HEK293 (cell line): Measurements from ENCODE around the gene PPP2R2B.

Experiments used
- CTCF ChIA-PET: fragments of 350-600 bp; formaldehyde crosslinking; extraction: SDS; loops from one replicate; lab custom pipeline; 2021; ENCODE audit warnings: antibody characterized with exemption; lab: Yijun Ruan, JAX
- POLR2A ChIA-PET: fragments of 300-600 bp; formaldehyde crosslinking; extraction: SDS; loops from one replicate; lab custom pipeline; 2020; ENCODE audit warnings: antibody characterized with exemption, inconsistent platforms; lab: Yijun Ruan, JAX
- H3K27ac ChIP-seq: fragments of 200-500 bp; sonication (Bioruptor generic); 2 replicates; pipeline ENCODE4 v1.5.1; 2014; ENCODE audit warnings: low read depth, low read length, control low read depth, inconsistent platforms; ENCODE audit errors: extremely low read depth
- H3K36me3 ChIP-seq, 2 experiments: fragments of 200-500 bp in 1 of 2; sonication (Bioruptor generic) in 1 of 2; 1 replicate in 1 of 2; 2 replicates in 1 of 2; pipeline ENCODE4 v1.5.1; 2014 to 2017; ENCODE audit warnings: inconsistent platforms in 2 of 2, low read length in 2 of 2; ENCODE audit not compliant: control insufficient read depth in 2 of 2, insufficient read depth in 1 of 2
- H3K4me1 ChIP-seq: fragments of 200-500 bp; sonication (Bioruptor generic); 2 replicates; pipeline ENCODE4 v1.5.1; 2014; ENCODE audit warnings: mild to moderate bottlenecking, low read length, inconsistent platforms; ENCODE audit not compliant: control insufficient read depth, insufficient read depth
- H3K4me3 ChIP-seq: 2 replicates; pipeline ENCODE4 v1.5.1; 2011; ENCODE audit warnings: low read depth, mild to moderate bottlenecking, control low read depth, low read length, moderate library complexity
- H3K9me3 ChIP-seq: fragments of 200-500 bp; sonication (Bioruptor generic); 2 replicates; pipeline ENCODE4 v1.5.1; 2014; ENCODE audit warnings: low read depth, low read length, inconsistent platforms; ENCODE audit not compliant: control insufficient read depth, insufficient read depth
- GFI1B ChIP-seq: fragments of 450-650 bp; formaldehyde crosslinking; IDR thresholded peaks from 2 replicates; pipeline ENCODE4 v1.5.1; 2016; ENCODE audit warnings: missing biosample characterization, missing genetic modification characterization
- GLI4 ChIP-seq: fragments of 450-650 bp; formaldehyde crosslinking; IDR thresholded peaks from 2 replicates; pipeline ENCODE4 v1.5.1; 2016; ENCODE audit warnings: missing biosample characterization, missing genetic modification characterization
- KLF7 ChIP-seq: fragments of 450-650 bp; formaldehyde crosslinking; IDR thresholded peaks from 2 replicates; pipeline ENCODE4 v1.5.1; 2016; ENCODE audit warnings: missing biosample characterization, missing genetic modification characterization, borderline replicate concordance
- MEIS1 ChIP-seq: sonication (generic); formaldehyde crosslinking; IDR thresholded peaks from 2 replicates; pipeline ENCODE4 v1.8.1; 2022; ENCODE audit warnings: missing genetic modification reagents, mild to moderate bottlenecking, borderline replicate concordance
- SCRT2 ChIP-seq: fragments of 450-650 bp; formaldehyde crosslinking; IDR thresholded peaks from 2 replicates; pipeline ENCODE4 v1.5.1; 2016; ENCODE audit warnings: missing biosample characterization, missing genetic modification characterization
- SETDB1 ChIP-seq: IDR thresholded peaks from one replicate; pipeline ENCODE4 v1.6.1; 2017; ENCODE audit warnings: mild to moderate bottlenecking, low read length, moderate library complexity, mixed read lengths; ENCODE audit not compliant: insufficient read length
- ZBTB20 ChIP-seq: fragments of 450-650 bp; formaldehyde crosslinking; IDR thresholded peaks from 2 replicates; pipeline ENCODE4 v1.5.1; 2016; ENCODE audit warnings: missing biosample characterization, missing genetic modification characterization
- ZBTB7A ChIP-seq: fragments of 450-650 bp; formaldehyde crosslinking; IDR thresholded peaks from 2 replicates; pipeline ENCODE4 v1.5.1; 2016; ENCODE audit warnings: low read depth, missing biosample characterization, missing genetic modification characterization
- ZNF354C ChIP-seq: fragments of 450-650 bp; formaldehyde crosslinking; IDR thresholded peaks from 2 replicates; pipeline ENCODE4 v1.5.1; 2016; ENCODE audit warnings: missing biosample characterization, missing genetic modification characterization, low read depth, borderline replicate concordance
- ZNF416 ChIP-seq: fragments of 450-650 bp; formaldehyde crosslinking; IDR thresholded peaks from 2 replicates; pipeline ENCODE4 v1.5.1; 2016; ENCODE audit warnings: missing biosample characterization, missing genetic modification characterization
- ZNF473 ChIP-seq: fragments of 450-650 bp; formaldehyde crosslinking; IDR thresholded peaks from 2 replicates; pipeline ENCODE4 v1.5.1; 2017; ENCODE audit warnings: missing biosample characterization, missing genetic modification characterization
- ZNF501 ChIP-seq: fragments of 450-650 bp; formaldehyde crosslinking; IDR thresholded peaks from 2 replicates; pipeline ENCODE4 v1.5.1; 2016; ENCODE audit warnings: missing biosample characterization, missing genetic modification characterization
- ZNF560 ChIP-seq: fragments of 450-650 bp; formaldehyde crosslinking; IDR thresholded peaks from 2 replicates; pipeline ENCODE4 v1.5.1; 2017; ENCODE audit warnings: missing biosample characterization, missing genetic modification characterization, borderline replicate concordance
- ZNF600 ChIP-seq: fragments of 450-650 bp; formaldehyde crosslinking; IDR thresholded peaks from 2 replicates; pipeline ENCODE4 v1.5.1; 2016; ENCODE audit warnings: missing biosample characterization, missing genetic modification characterization
- ZNF623 ChIP-seq: fragments of 450-650 bp; formaldehyde crosslinking; IDR thresholded peaks from 2 replicates; pipeline ENCODE4 v1.5.1; 2016; ENCODE audit warnings: missing biosample characterization, missing genetic modification characterization
- ZNF843 ChIP-seq: fragments of 450-650 bp; formaldehyde crosslinking; IDR thresholded peaks from 2 replicates; pipeline ENCODE4 v1.5.1; 2016; ENCODE audit warnings: missing biosample characterization, missing genetic modification characterization
- ZXDB ChIP-seq: fragments of 450-650 bp; formaldehyde crosslinking; IDR thresholded peaks from 2 replicates; pipeline ENCODE4 v1.5.1; 2016; ENCODE audit warnings: missing biosample characterization, missing genetic modification characterization
- TF ChIP-seq, protein P1 (sequence below): IDR thresholded peaks from 2 replicates; pipeline ENCODE4 v1.6.1; 2011; ENCODE audit warnings: mild to moderate bottlenecking, low read depth, low read length, borderline replicate concordance
- TF ChIP-seq, protein P2 (sequence below): fragments of 450-650 bp; formaldehyde crosslinking; IDR thresholded peaks from 2 replicates; pipeline ENCODE4 v1.5.1; 2016; ENCODE audit warnings: missing biosample characterization, missing genetic modification characterization
- TF ChIP-seq, protein P3 (sequence below): fragments of 450-650 bp; formaldehyde crosslinking; IDR thresholded peaks from 2 replicates; pipeline ENCODE4 v1.5.1; 2017; ENCODE audit warnings: missing biosample characterization, missing genetic modification characterization
- TF ChIP-seq, protein P4 (sequence below): fragments of 450-650 bp; formaldehyde crosslinking; IDR thresholded peaks from 2 replicates; pipeline ENCODE4 v1.5.1; 2016; ENCODE audit warnings: missing biosample characterization, missing genetic modification characterization

PPP2R2B gene

DNA sequence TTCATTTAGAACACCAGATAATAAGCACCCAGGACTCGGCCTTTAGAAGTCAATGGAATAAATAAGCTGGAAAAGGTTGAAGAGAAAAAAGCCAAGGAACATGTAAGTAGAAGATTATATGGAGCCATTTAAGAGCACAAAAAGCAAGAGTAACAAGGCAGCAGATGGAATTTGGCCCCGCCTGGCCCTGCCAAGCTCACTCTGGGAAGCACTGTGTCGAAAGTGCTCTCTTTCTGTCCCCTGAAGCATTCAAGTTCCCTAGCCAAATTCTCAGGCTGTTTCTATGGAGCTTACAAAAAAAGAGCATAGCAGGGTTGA, 289.6 kb downstream of the PPP2R2B start:
- no peak overlapping the region for H3K4me3 ChIP-seq
- no peaks in the 10 kb centered on the region for H3K9me3 ChIP-seq
- no peak overlapping the region for H3K27ac ChIP-seq
- TF ChIP-seq ZNF354C (no peak), ZNF416 (tag by site-specific recombination) (no peak), ZNF843 (tag by site-specific recombination) (no peak), MEIS1 (CRISPR knock-in tag) (no peak), ZBTB20 (tag by site-specific recombination) (no peak), ZNF600 (no peak), GFI1B (tag by site-specific recombination) (no peak), ZNF623 (tag by site-specific recombination) (no peak), KLF7 (tag by site-specific recombination) (no peak)
- TF ChIP-seq, protein P1, sequence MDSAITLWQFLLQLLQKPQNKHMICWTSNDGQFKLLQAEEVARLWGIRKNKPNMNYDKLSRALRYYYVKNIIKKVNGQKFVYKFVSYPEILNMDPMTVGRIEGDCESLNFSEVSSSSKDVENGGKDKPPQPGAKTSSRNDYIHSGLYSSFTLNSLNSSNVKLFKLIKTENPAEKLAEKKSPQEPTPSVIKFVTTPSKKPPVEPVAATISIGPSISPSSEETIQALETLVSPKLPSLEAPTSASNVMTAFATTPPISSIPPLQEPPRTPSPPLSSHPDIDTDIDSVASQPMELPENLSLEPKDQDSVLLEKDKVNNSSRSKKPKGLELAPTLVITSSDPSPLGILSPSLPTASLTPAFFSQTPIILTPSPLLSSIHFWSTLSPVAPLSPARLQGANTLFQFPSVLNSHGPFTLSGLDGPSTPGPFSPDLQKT: no peak
- TF ChIP-seq, protein P2, sequence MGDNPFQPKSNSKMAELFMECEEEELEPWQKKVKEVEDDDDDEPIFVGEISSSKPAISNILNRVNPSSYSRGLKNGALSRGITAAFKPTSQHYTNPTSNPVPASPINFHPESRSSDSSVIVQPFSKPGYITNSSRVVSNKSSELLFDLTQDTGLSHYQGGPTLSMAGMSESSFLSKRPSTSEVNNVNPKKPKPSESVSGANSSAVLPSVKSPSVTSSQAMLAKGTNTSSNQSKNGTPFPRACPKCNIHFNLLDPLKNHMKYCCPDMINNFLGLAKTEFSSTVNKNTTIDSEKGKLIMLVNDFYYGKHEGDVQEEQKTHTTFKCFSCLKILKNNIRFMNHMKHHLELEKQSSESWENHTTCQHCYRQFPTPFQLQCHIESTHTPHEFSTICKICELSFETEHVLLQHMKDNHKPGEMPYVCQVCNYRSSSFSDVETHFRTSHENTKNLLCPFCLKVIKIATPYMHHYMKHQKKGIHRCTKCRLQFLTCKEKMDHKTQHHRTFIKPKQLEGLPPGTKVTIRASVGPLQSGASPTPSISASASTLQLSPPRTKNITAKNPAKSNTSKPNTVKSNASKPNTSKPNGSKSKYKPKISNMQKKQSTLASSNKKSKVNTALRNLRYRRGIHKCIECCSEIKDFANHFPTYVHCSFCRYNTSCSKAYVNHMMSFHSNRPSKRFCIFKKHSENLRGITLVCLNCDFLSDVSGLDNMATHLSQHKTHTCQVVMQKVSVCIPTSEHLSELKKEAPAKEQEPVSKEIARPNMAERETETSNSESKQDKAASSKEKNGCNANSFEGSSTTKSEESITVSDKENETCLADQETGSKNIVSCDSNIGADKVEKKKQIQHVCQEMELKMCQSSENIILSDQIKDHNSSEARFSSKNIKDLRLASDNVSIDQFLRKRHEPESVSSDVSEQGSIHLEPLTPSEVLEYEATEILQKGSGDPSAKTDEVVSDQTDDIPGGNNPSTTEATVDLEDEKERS (tag by site-specific recombination): no peak
- TF ChIP-seq, protein P3, sequence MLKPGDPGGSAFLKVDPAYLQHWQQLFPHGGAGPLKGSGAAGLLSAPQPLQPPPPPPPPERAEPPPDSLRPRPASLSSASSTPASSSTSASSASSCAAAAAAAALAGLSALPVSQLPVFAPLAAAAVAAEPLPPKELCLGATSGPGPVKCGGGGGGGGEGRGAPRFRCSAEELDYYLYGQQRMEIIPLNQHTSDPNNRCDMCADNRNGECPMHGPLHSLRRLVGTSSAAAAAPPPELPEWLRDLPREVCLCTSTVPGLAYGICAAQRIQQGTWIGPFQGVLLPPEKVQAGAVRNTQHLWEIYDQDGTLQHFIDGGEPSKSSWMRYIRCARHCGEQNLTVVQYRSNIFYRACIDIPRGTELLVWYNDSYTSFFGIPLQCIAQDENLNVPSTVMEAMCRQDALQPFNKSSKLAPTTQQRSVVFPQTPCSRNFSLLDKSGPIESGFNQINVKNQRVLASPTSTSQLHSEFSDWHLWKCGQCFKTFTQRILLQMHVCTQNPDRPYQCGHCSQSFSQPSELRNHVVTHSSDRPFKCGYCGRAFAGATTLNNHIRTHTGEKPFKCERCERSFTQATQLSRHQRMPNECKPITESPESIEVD: no peak
- no peaks in the 10 kb centered on the region for H3K36me3 ChIP-seq
- ChIA-PET POLR2A (no interaction called here), CTCF (interaction anchor here (0.7 to 1.5 kb wide), 4 partner anchors 23 to 443 kb away, joined by 3 to 5 read pairs (median 4); no protein-coding TSS in a partner anchor)
- H3K4me1 ChIP-seq: no peaks in the 10 kb centered on the region

DNA sequence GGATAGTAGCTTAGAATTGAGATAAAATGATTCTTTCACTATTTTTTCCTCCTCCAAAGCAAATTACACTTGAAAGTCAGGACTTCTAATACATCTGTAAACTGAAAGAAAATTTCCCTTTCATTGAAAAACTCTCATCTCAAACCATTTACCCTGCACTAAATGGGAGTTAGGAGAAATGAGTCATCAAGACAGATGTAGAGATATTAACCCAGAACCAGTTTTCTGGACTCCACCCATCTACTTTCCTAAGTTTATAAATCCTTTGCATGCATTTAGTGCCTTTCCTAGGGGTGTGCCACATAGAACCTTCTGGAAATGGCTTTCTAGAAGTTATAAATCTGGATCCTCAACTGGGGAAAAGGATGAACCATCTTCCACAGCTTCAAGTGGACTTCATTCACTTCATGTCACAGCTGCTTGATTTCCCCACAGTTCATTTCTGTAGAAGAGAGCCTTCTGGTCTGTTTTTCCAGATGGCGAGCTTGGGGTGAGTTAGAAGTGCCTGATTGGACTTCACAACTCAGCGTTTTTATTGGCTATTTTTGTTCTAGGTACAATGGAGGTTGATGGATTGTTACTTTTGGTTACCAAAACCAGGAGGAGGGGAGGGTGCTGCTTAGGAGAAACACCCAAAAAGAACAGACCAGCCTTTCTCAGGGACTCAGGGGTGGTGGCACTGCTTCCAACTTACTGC, 290.1 kb downstream of the PPP2R2B start:
- no peak for TF ChIP-seq ZNF473 (tag by site-specific recombination)
- TF ChIP-seq, all 188 proteins: peak for 0
- Histone ChIP-seq H3K27ac (no peak overlapping the region), H3K4me3 (no peak overlapping the region), H3K36me3 (no peaks in the 10 kb centered on the region), H3K9me3 (no peaks in the 10 kb centered on the region), H3K4me1 (no peaks in the 10 kb centered on the region)
- ChIA-PET POLR2A (no interaction called here), CTCF (interaction anchor here (1.0 to 1.5 kb wide), 2 partner anchors 22 to 378 kb away, joined by 3 to 5 read pairs; no protein-coding TSS in a partner anchor)

DNA sequence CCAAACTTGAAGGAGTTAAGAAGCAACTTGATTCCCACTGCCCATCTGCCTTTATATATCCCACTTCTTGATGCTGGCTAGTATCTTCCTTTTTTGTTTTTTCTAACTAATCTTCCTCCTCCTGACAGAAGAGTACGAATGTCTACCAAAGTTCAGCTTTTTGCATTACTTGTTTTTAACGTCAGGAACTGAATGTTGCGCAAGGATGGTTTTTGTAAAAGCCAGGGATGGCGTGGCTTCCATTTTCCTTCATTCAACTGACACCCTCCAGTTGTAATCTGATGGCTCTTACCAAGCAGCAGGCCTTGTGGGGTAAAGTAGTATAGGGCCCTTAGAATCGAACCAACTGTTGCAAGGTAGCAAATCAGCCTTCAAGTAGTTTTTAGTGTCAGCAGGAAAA, 291.8 kb downstream of the PPP2R2B start:
- ChIA-PET POLR2A (no interaction called here), CTCF (interaction anchor here (0.9 kb wide), 1 partner anchor 53 kb away, joined by 3 read pairs; no protein-coding TSS in a partner anchor)
- no peaks in the 10 kb centered on the region for H3K36me3 ChIP-seq

More for the DNA sequence above, 291.8 kb downstream of the PPP2R2B start:
- no peak overlapping the region for H3K4me3 ChIP-seq
- TF ChIP-seq GLI4 (no peak), SETDB1 (no peak), ZXDB (tag by site-specific recombination) (no peak), SCRT2 (tag by site-specific recombination) (no peak), ZBTB7A (tag by site-specific recombination) (no peak), ZNF501 (tag by site-specific recombination) (no peak), ZNF560 (tag by site-specific recombination) (no peak), ZNF623 (tag by site-specific recombination) (no peak)
- TF ChIP-seq, protein P4, sequence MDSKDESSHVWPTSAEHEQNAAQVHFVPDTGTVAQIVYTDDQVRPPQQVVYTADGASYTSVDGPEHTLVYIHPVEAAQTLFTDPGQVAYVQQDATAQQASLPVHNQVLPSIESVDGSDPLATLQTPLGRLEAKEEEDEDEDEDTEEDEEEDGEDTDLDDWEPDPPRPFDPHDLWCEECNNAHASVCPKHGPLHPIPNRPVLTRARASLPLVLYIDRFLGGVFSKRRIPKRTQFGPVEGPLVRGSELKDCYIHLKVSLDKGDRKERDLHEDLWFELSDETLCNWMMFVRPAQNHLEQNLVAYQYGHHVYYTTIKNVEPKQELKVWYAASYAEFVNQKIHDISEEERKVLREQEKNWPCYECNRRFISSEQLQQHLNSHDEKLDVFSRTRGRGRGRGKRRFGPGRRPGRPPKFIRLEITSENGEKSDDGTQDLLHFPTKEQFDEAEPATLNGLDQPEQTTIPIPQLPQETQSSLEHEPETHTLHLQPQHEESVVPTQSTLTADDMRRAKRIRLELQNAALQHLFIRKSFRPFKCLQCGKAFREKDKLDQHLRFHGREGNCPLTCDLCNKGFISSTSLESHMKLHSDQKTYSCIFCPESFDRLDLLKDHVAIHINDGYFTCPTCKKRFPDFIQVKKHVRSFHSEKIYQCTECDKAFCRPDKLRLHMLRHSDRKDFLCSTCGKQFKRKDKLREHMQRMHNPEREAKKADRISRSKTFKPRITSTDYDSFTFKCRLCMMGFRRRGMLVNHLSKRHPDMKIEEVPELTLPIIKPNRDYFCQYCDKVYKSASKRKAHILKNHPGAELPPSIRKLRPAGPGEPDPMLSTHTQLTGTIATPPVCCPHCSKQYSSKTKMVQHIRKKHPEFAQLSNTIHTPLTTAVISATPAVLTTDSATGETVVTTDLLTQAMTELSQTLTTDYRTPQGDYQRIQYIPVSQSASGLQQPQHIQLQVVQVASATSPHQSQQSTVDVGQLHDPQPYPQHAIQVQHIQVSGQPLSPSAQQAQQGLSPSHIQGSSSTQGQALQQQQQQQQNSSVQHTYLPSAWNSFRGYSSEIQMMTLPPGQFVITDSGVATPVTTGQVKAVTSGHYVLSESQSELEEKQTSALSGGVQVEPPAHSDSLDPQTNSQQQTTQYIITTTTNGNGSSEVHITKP (tag by site-specific recombination): no peak
- TF ChIP-seq, all 188 proteins: peak for 0
- Histone ChIP-seq H3K27ac (no peak overlapping the region), H3K4me1 (no peaks in the 10 kb centered on the region), H3K9me3 (no peaks in the 10 kb centered on the region)
